Midbrain (tissue), 1 donor: ENCODE results near the gene KCND3.
A peak's percentile ranks its signal among the peaks of the same experiment; 100 is the strongest.
"Not testable (repeated sequence)": the region's sequence is repeated elsewhere in the genome, so short reads cannot be mapped to it uniquely, and the experiment has no call there.

Source experiments
- DNase-seq: peaks from one replicate; lab custom pipeline; 2025; lab: John Stamatoyannopoulos, UW

The KCND3 gene

DNA sequence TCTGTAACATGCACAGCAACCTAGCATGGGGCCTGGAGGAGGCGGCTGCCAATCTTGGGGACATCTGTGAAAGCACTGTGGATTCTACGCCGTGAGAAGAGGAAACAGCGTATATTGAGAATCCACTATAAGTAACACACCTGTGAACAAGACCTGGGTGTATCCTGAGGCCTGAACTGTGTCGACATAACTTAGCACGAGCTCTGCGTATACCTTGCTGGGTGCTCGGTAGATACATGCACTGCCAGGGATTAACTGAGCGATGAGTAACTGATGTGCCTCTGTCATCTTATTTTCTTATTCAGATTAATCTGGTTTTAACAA is 175.2 kb downstream of the KCND3 start:
- DNase-seq, result no peak

DNA sequence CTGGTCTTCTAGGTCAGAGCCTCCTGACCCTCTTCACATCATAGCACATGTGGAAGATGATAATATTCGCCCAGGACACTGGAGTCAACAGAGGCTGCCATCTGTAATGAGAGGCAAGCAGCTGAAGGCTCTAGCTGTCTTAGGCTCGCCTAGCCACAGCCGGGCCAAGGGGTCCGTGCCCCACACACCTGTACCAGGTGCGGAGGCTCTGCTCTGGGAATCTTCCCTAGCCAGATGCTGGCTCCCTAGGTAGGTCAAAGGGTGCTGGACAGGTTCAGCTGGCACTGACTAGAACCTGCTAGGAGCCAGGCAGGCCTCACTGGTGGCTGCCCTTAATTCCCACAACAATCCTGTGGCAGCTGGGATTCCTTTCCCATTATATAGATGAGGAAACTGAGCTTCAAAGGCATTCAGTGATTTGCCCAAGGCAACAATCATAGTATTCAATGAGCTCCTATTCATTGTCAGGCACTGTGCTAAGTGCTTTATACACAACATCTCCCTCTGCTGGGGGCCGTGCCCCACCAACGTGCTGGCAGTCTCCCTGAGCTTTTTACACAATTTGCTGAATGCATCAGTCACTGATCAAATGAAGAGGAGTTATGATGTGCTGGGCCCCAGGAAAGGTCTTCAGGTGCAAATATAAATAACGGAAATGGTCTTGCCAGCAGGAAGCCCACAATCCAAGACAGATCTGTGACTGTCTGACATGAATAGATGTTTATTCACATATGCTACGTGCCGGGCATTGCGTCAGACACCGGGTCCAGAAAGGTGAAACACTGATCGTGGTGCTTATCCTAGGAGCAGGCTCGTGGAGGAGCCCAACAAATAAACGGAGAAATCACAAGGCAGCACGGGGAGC is 175.8 kb downstream of the KCND3 start:
- no peak for DNase-seq

DNA sequence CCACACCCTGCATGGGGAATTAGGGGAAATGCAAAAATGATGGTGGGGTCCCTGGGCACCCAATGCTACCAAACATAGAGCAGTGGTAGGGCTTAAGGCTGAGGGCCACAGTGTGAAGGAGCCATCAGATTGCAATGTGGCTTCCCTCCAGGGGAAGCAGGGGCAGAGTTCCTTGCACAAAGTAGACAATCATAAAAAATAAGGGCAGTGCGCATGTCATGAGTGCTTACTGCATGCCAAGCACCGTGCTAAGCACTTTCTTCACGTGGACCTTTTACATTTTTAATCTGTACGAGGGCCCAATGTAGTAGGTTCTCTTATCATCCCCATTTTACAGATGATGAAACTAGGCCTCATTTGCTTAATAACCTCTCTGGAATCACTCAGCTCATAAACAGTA is 177.2 kb downstream of the KCND3 start:
- DNase-seq, result no peak

DNA sequence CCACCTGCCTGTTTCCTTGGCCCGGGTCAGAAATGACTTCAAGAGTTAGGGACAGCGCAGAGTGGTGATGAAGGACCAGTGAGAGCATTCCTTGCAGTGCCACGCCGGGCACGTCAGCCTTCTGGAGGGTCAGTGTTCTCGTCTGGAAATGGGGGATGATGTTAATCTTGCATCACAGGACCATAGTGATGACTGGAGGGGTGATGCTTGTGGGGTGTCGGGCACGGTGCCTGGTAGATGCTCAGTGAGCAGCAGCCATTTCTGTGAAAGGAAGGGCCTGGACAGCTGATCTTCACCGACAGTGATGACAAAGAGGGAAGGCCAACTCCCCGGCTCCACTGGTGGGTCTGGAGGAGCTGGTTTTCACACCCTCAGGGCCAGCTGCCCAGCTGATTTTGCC is 177.6 kb downstream of the KCND3 start:
- DNase-seq, result no peak

DNA sequence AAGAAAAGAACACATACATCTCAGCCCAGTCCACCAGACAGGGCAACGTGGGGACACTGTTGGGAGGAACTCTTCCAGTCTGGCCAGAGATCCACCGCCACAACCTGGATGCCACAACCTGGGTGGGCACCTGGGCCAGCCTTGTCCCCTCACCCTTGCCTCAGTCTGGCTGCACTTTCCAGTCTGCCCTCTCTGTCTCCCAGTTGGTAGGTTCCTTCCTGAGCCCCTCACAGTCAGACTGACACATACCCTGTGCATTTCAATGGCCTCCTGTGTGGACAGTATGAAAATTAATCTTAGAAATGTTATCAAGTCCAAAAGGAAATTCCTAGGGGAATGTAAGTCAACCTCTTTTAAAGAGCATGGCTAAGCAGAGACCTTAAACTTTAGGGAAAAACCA is 184.2 kb downstream of the KCND3 start:
- no peak for DNase-seq

DNA sequence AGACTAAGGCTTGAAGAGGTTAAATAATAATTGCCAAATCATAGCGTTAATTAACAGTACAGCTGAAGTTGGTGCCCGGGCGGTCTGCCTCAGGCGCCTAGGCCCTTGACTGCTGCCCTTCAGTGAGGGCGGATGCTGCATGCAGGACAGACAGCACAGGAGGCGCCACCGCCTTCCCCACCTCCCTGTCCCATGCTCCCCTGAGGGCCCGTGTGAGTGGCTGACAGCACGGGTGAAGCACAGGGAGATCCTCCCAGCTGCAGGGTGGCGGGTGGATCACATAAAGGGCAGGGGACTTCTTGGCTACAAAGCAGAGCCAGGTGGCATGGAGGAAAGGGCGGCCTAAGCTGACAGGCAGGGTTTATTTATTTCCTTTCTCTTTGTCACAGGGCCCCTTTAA is 184.7 kb downstream of the KCND3 start:
- DNase-seq, result no peak

DNA sequence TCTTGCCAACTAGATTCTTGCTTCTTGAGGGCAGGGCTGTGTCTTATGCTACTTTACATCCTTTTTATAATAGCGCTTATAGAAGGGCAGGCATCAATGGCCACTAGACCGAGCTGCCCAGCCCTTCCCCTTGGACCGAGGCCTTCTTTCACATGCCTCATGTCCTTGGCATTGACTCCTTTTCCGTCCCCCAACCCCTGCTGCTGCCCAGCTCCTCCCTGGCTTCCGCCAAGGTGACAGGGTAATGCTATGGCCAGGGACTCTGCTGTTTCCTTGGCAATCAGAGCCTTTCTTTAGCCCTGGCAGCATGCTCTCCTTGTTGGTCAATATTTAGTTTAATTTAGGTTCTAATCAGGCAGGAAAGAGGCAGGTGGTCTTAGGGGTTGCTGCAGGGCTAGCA is 185.5 kb downstream of the KCND3 start:
- DNase-seq, result no peak

DNA sequence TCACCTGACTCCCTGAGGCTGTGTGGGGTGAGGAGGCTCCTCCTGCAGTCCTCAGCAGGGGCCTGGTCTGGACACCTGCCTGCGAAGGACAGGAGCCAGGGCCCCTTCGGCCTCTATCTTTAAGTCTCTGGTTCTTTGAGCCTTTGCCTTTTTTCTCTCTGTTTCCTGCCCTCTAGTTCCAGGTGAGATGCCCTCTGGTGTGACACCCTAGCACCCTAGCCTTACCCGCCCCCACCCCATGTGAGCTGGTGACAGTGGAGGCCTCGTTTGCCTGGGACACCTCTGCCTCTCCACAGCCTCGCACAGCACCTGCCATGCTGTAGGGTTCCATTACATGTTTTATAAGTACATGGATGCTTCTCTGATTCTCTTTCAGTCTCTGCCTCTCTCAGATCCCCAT is 186.5 kb downstream of the KCND3 start:
- DNase-seq, result no peak

DNA sequence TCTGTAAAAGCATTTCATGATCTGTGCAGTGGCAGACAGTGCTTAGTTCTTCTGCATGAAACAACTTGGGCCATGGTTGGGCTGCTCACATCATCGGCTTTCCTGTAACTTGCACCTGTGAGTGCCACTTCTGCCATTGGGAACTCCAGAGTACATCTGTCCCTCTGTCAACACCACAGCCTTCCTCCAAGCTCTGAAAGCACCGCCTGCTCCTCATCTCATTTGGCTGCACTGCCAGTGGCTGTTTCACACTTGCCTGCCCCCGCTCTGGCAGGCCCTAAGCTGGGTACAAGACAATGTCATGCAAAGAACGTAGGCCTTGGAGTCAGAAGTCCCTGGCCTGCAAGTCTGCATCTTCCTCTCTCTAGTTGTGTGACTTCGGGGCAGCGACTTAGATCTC is 187.4 kb downstream of the KCND3 start:
- DNase-seq, result no peak

DNA sequence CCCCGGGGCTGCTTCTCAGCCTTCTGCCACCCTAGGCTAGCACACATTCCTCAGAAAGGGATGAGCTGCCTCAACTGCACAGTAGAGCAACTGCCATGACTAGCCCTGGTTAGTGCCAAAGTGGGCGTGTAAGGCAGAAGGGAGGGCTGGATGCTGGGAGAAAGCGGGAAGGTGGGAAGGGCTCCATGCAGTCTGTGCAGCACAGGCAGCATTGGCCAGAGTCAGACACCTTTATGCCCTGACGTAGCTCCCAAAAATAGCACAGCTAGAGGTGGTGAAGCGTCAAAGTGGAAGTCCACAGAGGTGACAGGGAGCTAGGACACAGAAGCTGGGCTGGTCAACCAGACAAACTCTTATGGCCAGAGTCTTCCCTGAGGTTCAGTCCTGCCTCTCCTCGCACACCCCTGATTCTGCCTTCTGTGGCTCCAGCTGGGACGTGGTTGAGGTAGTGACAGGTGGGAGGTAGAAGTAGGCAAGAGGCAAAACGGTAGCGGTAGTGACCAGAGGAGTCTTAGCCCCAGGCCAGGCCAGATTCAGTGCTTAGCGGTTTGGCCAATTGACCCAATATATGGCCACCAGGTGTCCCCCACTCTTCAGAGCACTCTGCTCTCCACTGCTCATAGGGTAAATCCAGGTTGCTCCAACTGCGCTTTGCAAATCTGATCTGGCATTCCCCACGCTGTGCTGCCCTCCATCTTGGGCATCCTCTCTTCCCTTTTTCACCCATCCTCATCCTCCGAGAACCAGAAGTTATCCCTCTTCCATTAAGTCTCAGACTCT is 188.2 kb downstream of the KCND3 start:
- DNase-seq, result no peak

DNA sequence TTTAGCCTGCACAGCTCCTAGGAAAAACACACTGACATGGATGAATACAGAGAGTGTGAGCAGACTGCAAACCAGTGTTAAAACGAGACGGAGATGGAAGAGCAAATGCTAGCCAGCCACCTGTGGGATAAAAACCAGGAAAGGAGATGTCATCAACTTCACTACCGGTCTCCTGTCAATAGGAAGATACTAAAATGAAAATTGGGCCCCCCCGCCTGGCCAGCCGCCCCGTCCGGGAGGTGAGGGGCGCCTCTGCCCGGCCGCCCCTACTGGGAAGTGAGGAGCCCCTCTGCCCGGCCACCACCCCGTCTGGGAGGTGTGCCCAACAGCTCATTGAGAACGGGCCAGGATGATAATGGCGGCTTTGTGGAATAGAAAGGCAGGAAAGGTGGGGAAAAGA is 189.7 kb downstream of the KCND3 start:
- not testable (repeated sequence) for DNase-seq

DNA sequence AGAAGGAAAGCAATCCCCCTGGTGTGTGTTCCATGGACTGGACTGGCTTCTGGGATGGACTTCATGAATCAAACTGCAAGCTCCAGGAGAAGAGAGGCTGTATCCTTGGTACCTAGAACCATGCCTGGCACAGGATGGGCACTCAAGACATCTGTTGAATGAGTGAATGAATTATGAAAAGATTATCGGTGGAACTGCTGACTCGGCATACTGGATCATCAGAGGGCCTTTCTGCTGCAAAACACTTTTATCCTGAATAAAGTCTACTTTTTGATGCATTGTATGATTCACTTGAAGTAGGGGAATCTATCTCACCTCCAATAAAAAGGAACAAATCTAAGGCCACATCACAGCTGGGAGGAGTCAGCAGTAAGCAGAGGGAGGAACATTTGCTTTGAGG is 190.9 kb downstream of the KCND3 start:
- no peak for DNase-seq

DNA sequence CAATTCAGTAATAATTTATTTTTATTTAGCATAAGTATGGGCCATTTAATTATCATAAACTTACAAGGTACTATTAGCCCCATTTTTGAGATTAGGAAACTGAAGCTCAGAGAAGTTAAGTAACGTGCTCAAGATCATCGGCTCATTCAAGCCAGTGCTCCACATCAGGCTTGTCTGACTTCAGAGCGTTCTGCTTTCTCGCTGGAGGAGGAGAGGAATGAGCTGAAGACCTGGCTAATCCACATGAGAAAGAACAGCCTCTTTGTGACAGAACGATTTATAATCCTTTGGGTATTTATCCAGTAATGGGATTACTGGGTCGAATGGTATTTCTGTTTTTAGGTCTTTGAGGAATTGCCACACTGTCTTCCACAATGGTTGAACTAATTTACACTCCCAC is 194.1 kb downstream of the KCND3 start:
- DNase-seq, result no peak

DNA sequence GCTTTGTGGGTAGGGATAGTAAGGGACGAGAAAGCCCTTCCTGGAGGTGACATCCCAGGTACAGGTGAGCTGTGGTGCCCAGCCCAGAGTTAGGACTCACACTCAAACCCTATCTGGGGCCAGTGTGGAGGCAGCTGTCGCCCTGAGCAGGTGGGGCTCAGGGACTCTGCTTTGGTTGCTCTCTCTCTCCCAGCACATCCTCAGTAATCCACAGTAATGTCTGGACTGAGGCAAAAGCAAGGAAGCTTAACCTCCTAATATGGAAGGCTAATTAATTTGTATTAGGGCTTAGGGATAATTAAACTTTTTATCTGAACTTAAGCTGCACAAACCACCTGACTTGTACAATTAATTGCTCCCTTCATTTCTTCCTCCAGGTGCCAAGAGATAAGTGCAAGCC is 195.5 kb downstream of the KCND3 start:
- DNase-seq, result no peak

DNA sequence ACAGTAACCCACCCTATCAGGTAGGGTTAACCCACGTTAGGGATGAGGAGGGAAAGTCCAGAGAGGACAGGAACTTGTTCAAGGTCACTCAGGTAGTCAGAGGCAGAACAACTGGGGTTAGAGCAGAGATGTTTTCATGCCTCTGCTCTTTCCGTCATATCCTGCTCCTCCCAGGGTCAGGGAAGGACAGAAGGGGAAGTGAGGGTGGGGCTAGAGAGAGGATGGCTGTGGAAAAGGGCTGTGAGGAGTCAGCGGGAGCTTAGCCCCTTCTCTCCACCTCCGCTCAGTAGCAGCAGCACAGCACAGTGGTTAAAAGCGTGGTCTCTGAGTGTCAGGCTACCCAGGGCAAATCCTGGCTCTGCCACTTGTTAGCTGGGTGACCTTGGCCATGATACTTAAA is 197.2 kb downstream of the KCND3 start:
- no peak for DNase-seq

DNA sequence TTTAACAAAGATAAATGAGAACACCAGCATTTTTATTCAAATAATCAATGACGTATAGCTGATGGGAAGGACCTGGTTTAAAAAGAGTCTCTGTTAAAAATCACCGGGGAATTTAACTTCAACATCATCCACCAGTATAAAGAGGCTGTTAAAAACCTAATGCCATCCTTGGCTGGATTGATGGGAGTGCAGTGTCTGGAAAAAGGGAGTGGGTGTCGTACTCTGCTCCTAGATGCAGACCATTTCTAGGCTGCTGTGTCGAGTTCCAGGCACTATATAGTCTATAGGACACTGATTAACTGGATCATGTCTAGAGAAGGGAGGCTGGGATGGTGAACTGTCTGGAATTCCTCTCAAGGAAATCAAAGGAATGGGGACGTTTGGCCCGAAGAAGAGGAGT is 197.7 kb downstream of the KCND3 start:
- no peak for DNase-seq

DNA sequence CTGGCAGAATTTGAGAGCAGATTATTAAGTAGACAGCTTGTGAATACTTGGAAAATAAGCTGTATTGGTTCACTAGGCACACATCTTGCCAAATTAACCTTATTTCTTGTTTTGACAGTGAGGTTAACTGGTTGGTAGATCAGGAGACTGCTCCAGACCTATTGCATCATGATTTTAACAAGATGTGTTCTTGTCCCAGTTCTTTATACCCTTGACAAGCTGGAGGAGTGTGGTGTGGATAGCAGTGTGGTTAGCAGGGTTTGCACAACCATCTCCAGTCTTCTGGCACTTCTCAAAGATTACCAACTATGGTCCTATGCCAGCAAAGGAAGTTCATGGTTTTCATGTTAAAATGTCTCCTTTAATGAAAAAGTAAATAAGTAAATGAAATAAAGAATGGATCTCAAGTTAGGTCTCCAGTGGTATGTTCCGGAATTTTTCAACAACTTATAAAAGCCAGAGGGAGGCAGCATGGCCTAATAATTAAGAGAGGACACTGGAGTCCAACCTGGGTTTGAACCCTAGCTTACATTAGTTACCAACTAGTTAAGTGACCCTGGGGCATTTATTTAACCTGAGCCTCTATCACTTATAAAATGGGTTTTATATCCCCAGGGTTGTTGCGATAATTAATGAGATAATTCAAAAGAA is 199.7 kb downstream of the KCND3 start:
- DNase-seq, result peak; percentile 43

DNA sequence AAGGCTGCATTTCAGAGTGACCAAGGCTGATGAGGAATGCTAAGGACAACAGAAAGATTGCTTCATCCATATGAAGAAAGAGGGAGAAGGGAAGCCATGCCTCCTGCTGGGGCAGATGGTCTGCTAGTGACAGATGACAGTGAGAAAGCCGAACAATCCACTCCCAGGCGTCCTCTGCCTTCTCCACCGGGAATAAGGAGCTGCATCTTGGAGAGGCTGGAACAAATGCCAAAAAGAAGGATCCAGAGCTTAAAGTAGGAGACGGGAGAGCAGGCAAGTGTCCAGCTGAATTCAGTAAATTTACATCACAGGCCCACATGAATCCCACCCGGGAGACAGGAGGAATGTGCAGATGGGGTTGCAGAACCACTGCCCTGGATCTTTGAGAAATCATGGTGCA is 200.3 kb downstream of the KCND3 start:
- no peak for DNase-seq

DNA sequence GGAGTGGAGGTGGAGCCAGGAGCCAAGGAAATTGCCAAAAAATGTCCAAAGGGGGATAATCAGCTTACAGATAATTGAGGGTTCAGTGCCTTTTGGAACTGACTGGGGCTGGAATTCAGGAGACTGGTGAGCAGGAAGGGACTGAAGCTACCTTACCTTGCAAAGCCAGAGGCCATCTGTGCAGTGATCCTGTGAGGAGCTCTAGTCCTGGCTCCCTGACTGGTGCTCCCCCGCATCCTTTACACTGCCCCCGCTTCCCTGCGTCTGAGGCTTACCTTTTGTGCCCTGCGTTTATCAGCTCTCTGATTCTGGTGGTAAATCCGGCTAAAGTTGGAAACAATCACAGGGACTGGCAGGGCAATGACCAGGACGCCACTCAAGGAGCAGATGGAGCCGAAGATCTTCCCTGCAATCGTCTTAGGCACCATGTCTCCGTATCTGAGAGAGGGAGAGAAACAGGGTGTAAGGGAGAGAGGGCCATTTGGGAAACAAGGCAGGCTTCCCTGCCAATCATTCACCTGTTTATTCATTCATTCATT is 202.7 kb downstream of the KCND3 start:
- DNase-seq, result no peak

DNA sequence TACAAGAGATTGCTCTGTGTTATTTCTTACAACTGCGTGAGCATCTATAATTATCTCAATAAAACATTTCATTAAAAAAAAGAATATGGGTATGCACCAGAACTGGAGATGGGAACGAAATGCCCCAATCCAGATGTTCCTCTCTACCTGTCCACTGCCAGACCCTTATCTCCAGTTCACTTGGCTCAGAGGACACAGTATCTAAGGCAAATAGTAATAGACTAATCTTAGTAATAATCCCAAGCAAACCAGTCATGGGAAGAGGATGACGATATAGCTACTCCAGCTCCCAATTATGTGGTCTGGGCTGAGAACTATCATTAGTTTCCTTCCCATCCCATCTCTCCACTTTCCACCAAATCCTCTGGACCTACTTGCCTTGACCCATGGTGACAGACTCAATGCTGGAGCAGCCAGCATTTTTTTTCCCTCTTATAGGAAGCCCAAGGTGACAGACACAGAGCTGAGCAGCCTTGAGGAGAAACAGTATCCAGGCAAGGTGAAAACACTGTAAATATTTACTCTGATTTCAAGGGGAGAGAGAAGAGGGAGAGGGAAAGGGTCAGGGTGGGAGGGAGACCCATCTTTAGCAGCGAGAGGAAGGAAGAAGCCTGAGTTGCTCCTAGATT is 205.1 kb downstream of the KCND3 start:
- DNase-seq, result no peak

DNA sequence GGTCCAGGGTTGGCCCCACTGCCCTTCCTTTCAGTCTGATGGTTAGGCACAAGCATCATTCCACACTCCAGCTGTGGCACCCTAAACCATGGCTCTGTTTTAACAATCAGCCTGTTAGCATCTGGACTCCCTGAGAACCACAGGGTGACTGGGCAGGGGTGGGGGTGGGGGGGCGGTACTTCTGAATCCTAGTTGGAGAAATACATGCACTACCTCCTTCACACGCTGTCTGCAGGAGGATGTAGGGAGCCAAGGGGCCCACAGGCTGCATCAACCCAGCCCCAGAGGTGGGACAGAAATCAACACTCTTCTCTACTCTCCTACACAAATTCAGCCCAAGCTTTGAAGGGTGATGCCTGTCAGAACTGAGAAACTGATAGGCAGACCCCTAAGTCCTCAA is 209.9 kb downstream of the KCND3 start:
- no peak for DNase-seq

DNA sequence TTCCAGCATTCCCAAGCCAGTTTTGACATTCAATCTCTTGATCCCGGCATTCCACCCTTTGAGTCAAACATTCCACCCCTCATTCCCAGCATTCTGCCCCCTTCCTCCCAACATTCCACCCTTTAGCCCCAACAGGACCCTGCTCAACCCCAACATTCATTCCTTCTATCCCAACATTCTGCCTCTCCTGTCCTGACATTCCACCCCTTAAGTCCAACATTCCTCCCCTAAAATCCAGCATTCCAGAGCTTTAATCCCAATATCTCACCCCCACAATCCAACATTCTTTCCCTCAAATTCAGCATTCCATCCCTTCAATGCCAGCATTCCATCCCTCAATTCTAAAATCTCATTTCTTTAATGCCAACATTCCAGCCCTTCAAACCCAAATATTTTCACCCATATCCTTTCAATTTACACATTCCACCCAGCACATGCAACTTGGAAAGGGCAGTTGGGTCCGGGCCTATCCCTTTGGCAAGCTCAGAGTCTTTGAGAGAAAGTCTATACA is 210.9 kb downstream of the KCND3 start:
- no peak for DNase-seq
